RWPE2 (cell line): ENCODE results near the gene CISD1.

Experiments used
- ATAC-seq: fragments of 200-7000 bp; cut with Tn5 transposase; 3 replicates; pipeline ENCODE4 v1.9.1; 2021; ENCODE audit warnings: low read depth
- DNase-seq: peaks from one replicate; pipeline ENCODE4 v3.0.0-alpha.2; 2020; ENCODE audit warnings: low spot score
- H3K27ac ChIP-seq: fragments of 450-650 bp; 2 replicates; pipeline ENCODE4 v1.5.1; 2017; ENCODE audit warnings: mild to moderate bottlenecking; ENCODE audit not compliant: poor library complexity, severe bottlenecking
- H3K27me3 ChIP-seq: fragments of 250-450 bp; sonication (Bioruptor Pico); 2 replicates; pipeline ENCODE4 v1.5.1; 2021; ENCODE audit warnings: mild to moderate bottlenecking, moderate library complexity; ENCODE audit not compliant: insufficient read depth, poor library complexity, severe bottlenecking
- H3K36me3 ChIP-seq: fragments of 250-450 bp; sonication (Bioruptor Pico); 2 replicates; pipeline ENCODE4 v1.5.1; 2020; ENCODE audit warnings: low read depth, mild to moderate bottlenecking, moderate library complexity
- H3K4me1 ChIP-seq: fragments of 250-450 bp; sonication (Bioruptor Pico); 2 replicates; pipeline ENCODE4 v1.5.1; 2021; ENCODE audit warnings: mild to moderate bottlenecking, moderate library complexity; ENCODE audit not compliant: insufficient read depth, poor library complexity, severe bottlenecking
- H3K4me3 ChIP-seq: fragments of 250-450 bp; sonication (Bioruptor Pico); 2 replicates; pipeline ENCODE4 v1.5.1; 2021; ENCODE audit warnings: mild to moderate bottlenecking, moderate library complexity; ENCODE audit not compliant: severe bottlenecking
- H3K9me3 ChIP-seq: fragments of 250-450 bp; sonication (Bioruptor Pico); 2 replicates; pipeline ENCODE4 v1.5.1; 2021; ENCODE audit warnings: mild to moderate bottlenecking, moderate library complexity; ENCODE audit not compliant: severe bottlenecking
- TF ChIP-seq, protein P1 (sequence below): fragments of 450-650 bp; IDR thresholded peaks from one replicate; pipeline ENCODE4 v1.5.1; 2017; ENCODE audit warnings: mild to moderate bottlenecking, moderate library complexity; ENCODE audit not compliant: poor library complexity, severe bottlenecking

Gene CISD1

DNA sequence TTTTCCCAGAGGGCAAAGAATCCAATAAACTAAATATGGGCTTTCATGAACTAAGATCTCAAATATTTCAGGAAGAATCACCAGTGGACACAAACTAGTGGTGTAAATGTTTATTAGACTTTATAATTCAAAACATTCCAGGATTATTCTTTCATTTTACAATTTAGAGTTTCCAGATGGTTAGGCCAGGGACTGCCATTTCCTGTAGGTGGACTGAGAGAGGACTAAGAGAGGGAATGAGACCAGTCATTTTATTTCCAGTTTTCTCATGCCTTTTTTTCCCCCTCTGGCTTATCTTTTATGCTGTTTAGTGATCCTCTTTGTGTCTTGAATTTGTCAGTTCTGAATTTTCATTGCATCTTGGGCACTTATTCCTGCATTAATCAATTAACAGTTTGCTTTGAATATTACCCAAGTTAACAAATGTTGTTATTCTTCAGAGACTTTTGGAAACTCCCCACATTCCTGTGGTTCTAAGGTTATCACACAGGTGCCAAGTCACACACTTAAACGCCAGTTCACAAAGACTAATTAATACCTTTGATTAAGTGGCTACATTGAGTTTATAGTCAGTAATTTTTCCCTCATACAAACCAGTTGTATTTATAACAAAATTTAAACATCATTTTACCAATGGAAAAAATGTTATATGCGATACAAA lies 12.3 kb downstream of the CISD1 start:
- TF ChIP-seq, protein P1, sequence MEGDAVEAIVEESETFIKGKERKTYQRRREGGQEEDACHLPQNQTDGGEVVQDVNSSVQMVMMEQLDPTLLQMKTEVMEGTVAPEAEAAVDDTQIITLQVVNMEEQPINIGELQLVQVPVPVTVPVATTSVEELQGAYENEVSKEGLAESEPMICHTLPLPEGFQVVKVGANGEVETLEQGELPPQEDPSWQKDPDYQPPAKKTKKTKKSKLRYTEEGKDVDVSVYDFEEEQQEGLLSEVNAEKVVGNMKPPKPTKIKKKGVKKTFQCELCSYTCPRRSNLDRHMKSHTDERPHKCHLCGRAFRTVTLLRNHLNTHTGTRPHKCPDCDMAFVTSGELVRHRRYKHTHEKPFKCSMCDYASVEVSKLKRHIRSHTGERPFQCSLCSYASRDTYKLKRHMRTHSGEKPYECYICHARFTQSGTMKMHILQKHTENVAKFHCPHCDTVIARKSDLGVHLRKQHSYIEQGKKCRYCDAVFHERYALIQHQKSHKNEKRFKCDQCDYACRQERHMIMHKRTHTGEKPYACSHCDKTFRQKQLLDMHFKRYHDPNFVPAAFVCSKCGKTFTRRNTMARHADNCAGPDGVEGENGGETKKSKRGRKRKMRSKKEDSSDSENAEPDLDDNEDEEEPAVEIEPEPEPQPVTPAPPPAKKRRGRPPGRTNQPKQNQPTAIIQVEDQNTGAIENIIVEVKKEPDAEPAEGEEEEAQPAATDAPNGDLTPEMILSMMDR, result no peak

GRCh38 chr10:58282615-58283014 lies 13.7 kb downstream of the CISD1 start:
- TF ChIP-seq, protein P1, result no peak
- Histone ChIP-seq H3K36me3 (peaks cover 19% of the 10 kb centered on the region), H3K27ac (no peak overlapping the region), H3K27me3 (no peaks in the 10 kb centered on the region), H3K4me1 (peaks cover 7% of the 10 kb centered on the region), H3K9me3 (no peaks in the 10 kb centered on the region), H3K4me3 (no peak overlapping the region)
- no peak for DNase-seq
- no peak for ATAC-seq

More for the DNA sequence above, 12.3 kb downstream of the CISD1 start:
- peaks cover 7% of the 10 kb centered on the region for H3K4me1 ChIP-seq
- ATAC-seq (no peak), DNase-seq (no peak)
- peaks cover 27% of the 10 kb centered on the region for H3K36me3 ChIP-seq
- H3K27ac ChIP-seq, result no peak overlapping the region
- H3K9me3 ChIP-seq, result no peaks in the 10 kb centered on the region
- no peaks in the 10 kb centered on the region for H3K27me3 ChIP-seq
- H3K4me3 ChIP-seq, result no peak overlapping the region

GRCh38 chr10:58291538-58292174 lies 22.7 kb downstream of the CISD1 start:
- peaks cover 17% of the 10 kb centered on the region; the same call in 1 of the 2 replicates for H3K36me3 ChIP-seq
- H3K4me3 ChIP-seq, result no peak overlapping the region
- no peaks in the 10 kb centered on the region for H3K4me1 ChIP-seq
- no peaks in the 10 kb centered on the region for H3K27me3 ChIP-seq
- peak; percentile 79 for ATAC-seq
- TF ChIP-seq, protein P1, result peak; percentile 91
- no peak for DNase-seq
- H3K9me3 ChIP-seq, result no peaks in the 10 kb centered on the region
- no peak overlapping the region for H3K27ac ChIP-seq

DNA sequence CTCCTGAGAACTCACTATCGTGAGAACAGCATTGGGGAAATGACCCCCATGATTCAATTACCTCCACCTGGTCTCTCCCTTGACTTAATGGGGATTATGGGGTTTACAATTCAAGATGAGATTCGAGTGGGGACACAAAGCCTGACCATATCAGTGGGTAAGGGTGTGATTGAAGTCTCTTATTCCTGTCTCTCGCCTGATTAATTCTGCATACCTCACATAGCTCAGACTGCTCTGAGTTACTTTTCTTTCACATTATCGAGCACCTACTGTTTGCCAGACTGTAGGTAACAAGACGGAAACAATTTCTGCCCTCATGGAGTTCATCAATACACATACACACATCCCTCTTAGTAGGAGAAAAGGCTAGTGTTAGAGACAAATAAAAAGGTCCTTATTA lies 25.0 kb downstream of the CISD1 start:
- DNase-seq (no peak), ATAC-seq (no peak)
- no peaks in the 10 kb centered on the region for H3K9me3 ChIP-seq
- no peaks in the 10 kb centered on the region for H3K4me1 ChIP-seq
- H3K36me3 ChIP-seq, result peaks cover 8% of the 10 kb centered on the region; the same call in 1 of the 2 replicates
- H3K27me3 ChIP-seq, result no peaks in the 10 kb centered on the region
- H3K4me3 ChIP-seq, result no peak overlapping the region
- no peak overlapping the region for H3K27ac ChIP-seq
- TF ChIP-seq, protein P1, result no peak

GRCh38 chr10:58299580-58299979 lies 30.6 kb downstream of the CISD1 start:
- Histone ChIP-seq H3K27me3 (peaks cover 3% of the 10 kb centered on the region), H3K4me1 (no peaks in the 10 kb centered on the region), H3K4me3 (no peak overlapping the region), H3K36me3 (no peaks in the 10 kb centered on the region), H3K27ac (no peak overlapping the region), H3K9me3 (no peaks in the 10 kb centered on the region)
- TF ChIP-seq, protein P1, result peak; percentile 92
- DNase-seq (no peak), ATAC-seq (peak; percentile 88)
